Transverse colon (tissue), 4 donors: ENCODE data around the gene CHPT1. TPM values are rescaled to one million over a fixed set of nuclear protein-coding genes. Genes with fewer than 3 reads are reported as not detected.

Experiments used
- DNase-seq: peaks from one replicate; pipeline ENCODE4 v3.0.0-alpha.2; 2019
- H3K27ac ChIP-seq, 4 donors: fragments of 200-600 bp; sonication (generic); 2 replicates each; pipeline ENCODE4 v1.5.1; 2016 to 2018; ENCODE audit warnings: inconsistent platforms in 4 of 4
- H3K27me3 ChIP-seq: fragments of 200-600 bp; sonication (generic); 2 replicates; pipeline ENCODE4 v1.5.1; 2017; ENCODE audit warnings: inconsistent platforms
- H3K36me3 ChIP-seq, 4 donors: fragments of 200-600 bp; sonication (generic); 2 replicates each; pipeline ENCODE4 v1.5.1; 2017 to 2019; ENCODE audit warnings: inconsistent platforms in 4 of 4
- H3K4me1 ChIP-seq, 4 donors: fragments of 200-600 bp; sonication (generic); 2 replicates each; pipeline ENCODE4 v1.5.1; 2017 to 2020; ENCODE audit warnings: inconsistent platforms in 4 of 4
- H3K4me3 ChIP-seq, 4 donors: fragments of 200-600 bp; sonication (generic); 1 replicate in 1 of 4; 2 replicates in 3 of 4; pipeline versions ENCODE4 v1.5.1 to v1.6.1; 2017 to 2019; ENCODE audit warnings: inconsistent platforms in 4 of 4
- H3K9me3 ChIP-seq, 2 donors: fragments of 200-600 bp; sonication (generic); 2 replicates each; pipeline ENCODE4 v1.5.1; 2017 to 2019; ENCODE audit warnings: inconsistent platforms in 2 of 2
- CTCF ChIP-seq, 5 experiments: fragments of 200-600 bp in 3 of 5; fragments of 450-650 bp in 2 of 5; sonication (generic) in 3 of 5; IDR thresholded peaks; 1 replicate in 2 of 5; 2 replicates in 3 of 5; pipeline ENCODE4 v1.5.1; 2016 to 2017; ENCODE audit warnings: antibody characterized with exemption in 5 of 5, inconsistent platforms in 3 of 5, mild to moderate bottlenecking in 2 of 5, moderate library complexity in 1 of 5
- EP300 ChIP-seq: sonication (generic); formaldehyde crosslinking; IDR thresholded peaks from one replicate; pipeline ENCODE4 v1.6.1; 2017; ENCODE audit warnings: antibody characterized with exemption, low read depth
- POLR2A ChIP-seq: fragments of 450-650 bp; IDR thresholded peaks from one replicate; pipeline ENCODE4 v1.6.1; 2016; ENCODE audit warnings: antibody characterized with exemption, mild to moderate bottlenecking, moderate library complexity
- POLR2AphosphoS5 ChIP-seq, 3 donors: sonication (generic); formaldehyde crosslinking; IDR thresholded peaks; one replicate each; pipeline ENCODE4 v1.6.1; 2016; ENCODE audit warnings: antibody characterized with exemption in 3 of 3
- WGBS, 2 donors: methylation state at CpG; one replicate each; pipeline ENCODE4 v1.1.5; 2018; ENCODE audit warnings: low coverage in 1 of 2; 5-methylcytosine and 5-hydroxymethylcytosine counted together
- in situ Hi-C, 4 donors: fragments of 200-750 bp; cut with MboI; loops; one replicate each; pipeline versions ENCODE4 v1.15.0 to v1.15.1; 2017; ENCODE audit warnings: low sequenced_read_pairs in 3 of 4, low pct_ligation_motif_present in 1 of 4, low pct_unique_long_range_greater_than_20kb in 1 of 4
- intact Hi-C: fragments of 100-400 bp; cut with DNase I; formaldehyde crosslinking; loops from one replicate; pipeline ENCODE4 v1.15.1; 2023; ENCODE audit warnings: low total_unique reads
- total RNA-seq, 4 donors: library from RNA; depleted of rRNA; stranded (reverse); fragments of >200 nt; gene quantifications; one replicate each; pipeline ENCODE4 v1.1.0, GENCODE V29; 2016

The CHPT1 gene
- total RNA-seq, 4 donors from 2014 or later, result 114 to 215 (median 138) TPM

DNA sequence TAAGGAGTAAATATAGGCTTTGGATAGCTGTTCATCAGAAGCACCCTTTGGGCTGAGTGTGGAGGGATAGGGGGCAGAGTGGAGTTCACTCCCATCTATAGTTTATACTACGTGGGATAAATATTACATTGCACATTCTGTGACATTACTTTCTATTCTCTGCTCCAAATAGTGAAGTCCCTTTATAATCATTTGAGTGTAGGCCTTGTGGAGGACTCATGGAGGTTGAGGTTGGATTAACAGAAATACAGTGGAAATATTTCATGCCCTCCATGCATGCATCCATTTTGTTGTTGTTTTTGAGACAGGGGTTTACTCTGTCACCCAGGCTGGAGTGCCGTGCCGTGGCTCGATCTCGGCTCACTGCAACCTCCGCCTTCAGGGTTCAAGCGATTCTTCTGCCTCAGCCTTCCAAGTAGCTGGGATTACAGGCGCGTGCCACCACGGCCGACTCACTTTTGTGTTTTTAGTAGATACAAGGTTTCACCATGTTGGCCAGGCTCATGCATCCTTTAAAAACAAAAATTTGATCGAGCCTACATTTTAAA, 1.4 kb downstream of the CHPT1 start:
- intact Hi-C loops, result no loop called here
- DNase-seq, result no peak
- Histone ChIP-seq H3K9me3 (no peaks in the 10 kb centered on the region), H3K4me1 (peaks cover 11 to 69% (median 47%) of the 10 kb centered on the region in 4 donors), H3K27ac (peak overlapping the region; percentile 94 to 97 (median 96)), H3K4me3 (peak overlapping the region; percentile 76 to 92 (median 81)), H3K27me3 (no peaks in the 10 kb centered on the region), H3K36me3 (no peaks in the 10 kb centered on the region)
- in situ Hi-C loops, result no loop called here
- 28 to 53% methylated on average over 2 to 12 of the region's 12 CpGs for WGBS, 2 donors
- TF ChIP-seq CTCF (IDR thresholded peaks at IDR 0.05) (no peak), POLR2AphosphoS5 (IDR thresholded peaks at IDR 0.05) (no peak), EP300 (no peak), POLR2A (no peak)

DNA sequence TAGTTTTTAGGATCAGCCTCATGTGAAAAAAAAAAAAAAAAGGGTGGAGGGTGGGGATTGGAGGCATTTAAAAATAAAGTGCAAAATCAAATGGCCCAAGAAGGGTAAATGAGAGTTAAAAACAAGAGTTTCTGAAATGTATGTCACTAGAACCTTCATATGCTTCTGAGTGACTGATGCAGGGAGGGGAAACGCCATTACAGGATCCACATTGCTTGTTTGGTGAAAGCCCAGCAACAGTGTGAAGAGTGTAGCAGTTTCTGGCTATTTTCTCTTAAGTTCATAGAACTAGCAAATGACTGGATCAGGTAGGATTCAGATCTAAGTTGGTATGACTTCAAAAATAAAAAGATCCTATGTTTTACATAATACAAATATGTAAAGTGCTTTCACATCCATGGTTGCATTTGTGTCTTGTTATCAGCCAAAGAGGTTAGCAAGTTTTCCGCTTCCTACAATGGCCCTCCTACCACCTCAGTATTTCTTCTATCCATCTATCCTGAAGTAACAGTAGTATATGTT, 2.9 kb downstream of the CHPT1 start:
- intact Hi-C loops (no loop called here), in situ Hi-C loops (no loop called here)
- WGBS, 2 donors, result 70 to 72% methylated on average over 2 of the region's 2 CpGs
- Histone ChIP-seq H3K27ac (peak overlapping the region in 3 of 4 donors; percentile 6 to 97 (median 23)), H3K4me3 (peak overlapping the region in 1 of 4 donors; percentile 83), H3K4me1 (peaks cover 11 to 66% (median 44%) of the 10 kb centered on the region in 4 donors), H3K36me3 (no peaks in the 10 kb centered on the region), H3K27me3 (no peaks in the 10 kb centered on the region), H3K9me3 (no peaks in the 10 kb centered on the region)
- no peak for TF ChIP-seq EP300
- DNase-seq, result no peak

DNA sequence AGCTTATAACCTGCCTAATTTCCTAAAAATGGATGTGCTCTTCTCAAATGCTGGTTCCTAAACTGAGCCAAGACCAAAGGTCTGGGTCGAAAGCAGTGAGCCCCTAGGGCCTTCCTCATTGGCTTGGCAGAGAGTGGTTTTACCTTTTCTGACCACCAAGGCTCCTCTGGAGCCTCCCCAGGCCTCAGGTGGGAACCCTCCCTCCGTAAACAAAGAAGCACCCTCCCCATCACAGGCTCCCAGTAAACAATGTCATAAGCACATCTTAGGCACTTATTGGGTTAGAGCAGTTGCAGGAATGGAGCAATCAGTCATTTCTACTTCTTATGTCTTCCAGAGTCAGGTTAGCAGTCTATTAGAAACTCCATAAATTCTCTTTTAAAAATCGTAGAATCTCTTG, 6.0 kb downstream of the CHPT1 start:
- Histone ChIP-seq H3K36me3 (no peaks in the 10 kb centered on the region), H3K27ac (no peak overlapping the region), H3K9me3 (no peaks in the 10 kb centered on the region), H3K27me3 (no peaks in the 10 kb centered on the region), H3K4me1 (peaks cover 0 to 68% (median 48%) of the 10 kb centered on the region in 4 donors), H3K4me3 (no peak overlapping the region)
- 56 to 69% methylated on average over 1 to 3 of the region's 3 CpGs for WGBS, 2 donors
- no peak for DNase-seq
- TF ChIP-seq EP300, result no peak
- no peak for TF ChIP-seq POLR2A
- TF ChIP-seq CTCF (IDR thresholded peaks at IDR 0.05), result no peak
- TF ChIP-seq POLR2AphosphoS5 (IDR thresholded peaks at IDR 0.05), result no peak
- in situ Hi-C loops, result no loop called here
- intact Hi-C loops, result no loop called here

DNA sequence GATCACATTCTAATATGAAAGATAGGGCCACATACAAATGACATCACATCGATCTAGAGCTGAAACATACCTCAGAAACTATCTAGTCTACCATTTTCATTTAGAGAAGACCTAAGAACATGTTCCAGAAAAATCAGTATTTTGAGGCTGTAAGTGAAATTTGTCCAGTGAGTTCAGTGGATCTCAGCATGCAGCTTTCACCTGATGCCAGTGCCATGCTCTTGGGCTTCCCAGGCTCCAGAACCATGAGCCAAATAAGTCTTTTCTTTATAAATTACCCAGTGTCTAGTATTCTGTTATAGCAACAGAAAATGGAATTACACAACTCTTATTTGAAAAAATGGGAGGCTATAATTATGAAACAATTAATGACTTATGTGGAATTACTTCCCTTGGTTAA, 9.0 kb downstream of the CHPT1 start:
- DNase-seq, result no peak
- H3K27ac ChIP-seq, result no peak overlapping the region
- WGBS, 2 donors, result 100% methylated on average over 1 of the region's 1 CpG
- no peaks in the 10 kb centered on the region for H3K36me3 ChIP-seq
- in situ Hi-C loops (no loop called here), intact Hi-C loops (no loop called here)
- no peaks in the 10 kb centered on the region for H3K9me3 ChIP-seq
- no peaks in the 10 kb centered on the region for H3K27me3 ChIP-seq
- peaks cover 0 to 52% (median 30%) of the 10 kb centered on the region in 4 donors for H3K4me1 ChIP-seq
- no peak overlapping the region for H3K4me3 ChIP-seq
- TF ChIP-seq POLR2A (no peak), POLR2AphosphoS5 (IDR thresholded peaks at IDR 0.05) (no peak), CTCF (IDR thresholded peaks at IDR 0.05) (no peak), EP300 (no peak)
